ENCODE measurements around the gene CAT.

DNA sequence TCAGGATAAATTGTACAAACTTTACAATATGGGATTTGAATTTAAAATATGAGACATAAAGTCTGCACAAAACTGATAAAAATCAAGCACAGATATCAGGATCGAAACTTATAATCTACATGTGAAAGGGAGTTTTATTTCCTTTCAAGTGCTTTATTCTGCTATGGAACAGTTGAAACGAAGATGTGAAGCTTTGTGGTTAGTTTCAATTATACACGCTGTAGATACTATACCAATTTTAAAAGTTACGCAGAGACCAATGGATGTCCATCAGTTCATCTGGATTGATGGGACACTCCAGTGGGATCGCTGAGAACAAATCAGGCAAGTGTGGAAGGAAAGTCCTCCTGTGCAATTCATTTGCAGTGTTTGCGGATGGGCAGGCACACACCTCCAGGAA is 34.5 kb upstream of the CAT start:
- no peak for TF ChIP-seq POLR2A (IDR thresholded peaks at IDR 0.05)
- no peak for TF ChIP-seq CTCF (IDR thresholded peaks at IDR 0.05)

Measured in vagina (tissue), 2 donors.